HG03097 (cell line): ENCODE data around the gene ST8SIA6.
"Not testable (repeated sequence)": the region's sequence is repeated elsewhere in the genome, so short reads cannot be mapped to it uniquely, and the experiment has no call there.

Source experiments
- ATAC-seq: cut with Tn5 transposase; IDR thresholded peaks from one replicate; pipeline ENCODE4 v1.9.1; 2021; ENCODE audit not compliant: unreplicated experiment, low FRiP score

Gene ST8SIA6

GRCh38 chr10:17460756-17461155, 6.4 kb upstream of the ST8SIA6 start:
- ATAC-seq, result no peak

GRCh38 chr10:17457083-17457482, 2.7 kb upstream of the ST8SIA6 start:
- ATAC-seq, result no peak

GRCh38 chr10:17456032-17456548, 1.7 kb upstream of the ST8SIA6 start:
- ATAC-seq, result no peak

GRCh38 chr10:17455015-17455520, 673 bp upstream of the ST8SIA6 start:
- no peak for ATAC-seq

GRCh38 chr10:17453373-17454091, 863 bp downstream of the ST8SIA6 start:
- ATAC-seq, result no peak

GRCh38 chr10:17453035-17453372, 1.4 kb downstream of the ST8SIA6 start:
- ATAC-seq, result no peak

- no peak for ATAC-seq
Measured at GRCh38 chr10:17452060-17452841, 2.1 kb downstream of the ST8SIA6 start.

GRCh38 chr10:17450024-17450423, 4.4 kb downstream of the ST8SIA6 start:
- no peak for ATAC-seq

GRCh38 chr10:17445400-17445998, 8.9 kb downstream of the ST8SIA6 start:
- no peak for ATAC-seq

GRCh38 chr10:17444388-17444714, 10.0 kb downstream of the ST8SIA6 start:
- ATAC-seq, result no peak

- ATAC-seq, result peak; percentile 74
Measured at GRCh38 chr10:17443707-17444387, 10.5 kb downstream of the ST8SIA6 start.

GRCh38 chr10:17438583-17438982, 15.8 kb downstream of the ST8SIA6 start:
- no peak for ATAC-seq

- ATAC-seq, result not testable (repeated sequence)
Measured at GRCh38 chr10:17436578-17436977, 17.8 kb downstream of the ST8SIA6 start.

GRCh38 chr10:17435953-17436352, 18.4 kb downstream of the ST8SIA6 start:
- no peak for ATAC-seq

- ATAC-seq, result no peak
Measured at GRCh38 chr10:17435187-17435586, 19.2 kb downstream of the ST8SIA6 start.

- no peak for ATAC-seq
Measured at GRCh38 chr10:17432723-17433122, 21.7 kb downstream of the ST8SIA6 start.

- no peak for ATAC-seq
Measured at GRCh38 chr10:17431871-17432311, 22.5 kb downstream of the ST8SIA6 start.

- no peak for ATAC-seq
Measured at GRCh38 chr10:17430647-17431355, 23.6 kb downstream of the ST8SIA6 start.

- no peak for ATAC-seq
Measured at GRCh38 chr10:17429490-17429889, 24.9 kb downstream of the ST8SIA6 start.
